ENCODE results near the gene MYO7A. TPM values are rescaled to one million over a fixed set of nuclear protein-coding genes. Genes with fewer than 3 reads are reported as not detected.

The MYO7A gene
- total and polyA plus RNA-seq, 2 donors (not counting 1 experiment from before 2014, with no cell fraction given), result 0.03 to 0.07 TPM

DNA sequence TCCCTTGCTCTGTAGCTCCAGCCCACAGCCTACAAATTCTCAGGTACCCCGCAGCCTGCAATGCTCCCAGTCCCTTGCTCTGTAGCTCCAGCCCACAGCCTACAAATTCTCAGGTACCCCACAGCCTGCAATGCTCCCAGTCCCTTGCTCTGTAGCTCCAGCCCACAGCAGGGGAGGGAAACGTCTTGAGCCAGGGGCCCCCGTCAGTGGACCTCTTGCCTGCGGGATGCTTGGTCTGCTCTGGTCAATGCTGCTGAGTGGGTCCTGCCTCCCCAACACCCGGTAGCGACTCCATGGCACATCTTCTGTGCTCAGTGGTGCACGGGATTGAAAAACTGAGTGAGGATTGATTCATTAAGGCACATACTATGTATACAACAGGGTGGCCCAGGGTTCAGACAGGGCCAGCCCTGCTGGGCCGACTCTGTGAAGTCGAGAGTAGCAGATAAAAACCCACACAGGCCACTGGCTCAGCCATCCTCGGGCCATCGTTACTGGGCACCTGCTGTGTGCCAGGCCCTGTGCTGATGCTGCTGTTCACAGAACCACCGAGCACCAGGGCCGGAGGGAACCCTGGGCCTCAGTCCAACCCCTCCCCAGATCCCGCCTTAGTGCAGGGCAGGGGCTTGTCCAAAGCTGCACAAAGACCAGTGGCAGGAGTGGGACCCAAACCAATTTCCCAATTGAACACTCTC is 69.7 kb downstream of the MYO7A start:
- H3K9me3 ChIP-seq (ENCODE audit: control extremely low read depth in 1 of 3, control insufficient read depth in 2 of 3, insufficient read depth in 1 of 3, low read length in 2 of 3), result no peaks in the 10 kb centered on the region
- H3K4me3 ChIP-seq (ENCODE audit: control extremely low read depth in 1 of 5, extremely low read depth in 1 of 5, insufficient read depth in 1 of 5, low read depth in 2 of 5, low read length in 4 of 5), result no peak overlapping the region
- WGBS (ENCODE audit: insufficient coverage), result 96% methylated on average over 13 of the region's 14 CpGs
- no peaks in the 10 kb centered on the region for H3K4me1 ChIP-seq (ENCODE audit: control insufficient read depth in 2 of 2, insufficient read depth in 2 of 2, low read length in 2 of 2)
- ChIA-PET POLR2A (no interaction called here), CTCF (interaction anchor here (1.0 kb wide), 1 partner anchor 9 kb away, joined by 3 read pairs; no protein-coding TSS in a partner anchor)
- H3K9ac ChIP-seq (ENCODE audit: low read length), result no peak overlapping the region
- no peak overlapping the region for H3K27ac Mint-ChIP-seq
- H2AFZ ChIP-seq (ENCODE audit: insufficient read depth, low read depth, low read length, poor library complexity, severe bottlenecking), result no peak overlapping the region
- ATAC-seq (ENCODE audit: low read depth), result no peak
- no peak overlapping the region for H3K4me2 ChIP-seq (replicated peaks; ENCODE audit: low read depth, low read length, poor library complexity, severe bottlenecking)
- no peak for DNase-seq
- H3K27ac ChIP-seq (ENCODE audit: low read length in 2 of 2), result no peak overlapping the region
- H4K20me1 ChIP-seq (ENCODE audit: control insufficient read depth, insufficient read depth, low read length, poor library complexity, severe bottlenecking), result no peaks in the 10 kb centered on the region
- no peak overlapping the region for H3K4me3 Mint-ChIP-seq
- intact Hi-C loops (cut with micrococcal nuclease), result no loop called here
- H3K4me1 Mint-ChIP-seq, result no peaks in the 10 kb centered on the region
- no peaks in the 10 kb centered on the region for H3K27me3 ChIP-seq (replicated peaks in 1 of 4; ENCODE audit: control extremely low read depth in 1 of 4, control insufficient read depth in 3 of 4, insufficient read depth in 4 of 4, low read length in 3 of 4)
- no peaks in the 10 kb centered on the region for H3K79me2 ChIP-seq (ENCODE audit: control insufficient read depth, insufficient read depth, low read length)
- no peak for TF ChIP-seq EZH2 (IDR thresholded peaks at IDR 0.05; ENCODE audit: borderline replicate concordance, insufficient read depth, low read depth, low read length, poor library complexity, severe bottlenecking)
- TF ChIP-seq, protein P1, sequence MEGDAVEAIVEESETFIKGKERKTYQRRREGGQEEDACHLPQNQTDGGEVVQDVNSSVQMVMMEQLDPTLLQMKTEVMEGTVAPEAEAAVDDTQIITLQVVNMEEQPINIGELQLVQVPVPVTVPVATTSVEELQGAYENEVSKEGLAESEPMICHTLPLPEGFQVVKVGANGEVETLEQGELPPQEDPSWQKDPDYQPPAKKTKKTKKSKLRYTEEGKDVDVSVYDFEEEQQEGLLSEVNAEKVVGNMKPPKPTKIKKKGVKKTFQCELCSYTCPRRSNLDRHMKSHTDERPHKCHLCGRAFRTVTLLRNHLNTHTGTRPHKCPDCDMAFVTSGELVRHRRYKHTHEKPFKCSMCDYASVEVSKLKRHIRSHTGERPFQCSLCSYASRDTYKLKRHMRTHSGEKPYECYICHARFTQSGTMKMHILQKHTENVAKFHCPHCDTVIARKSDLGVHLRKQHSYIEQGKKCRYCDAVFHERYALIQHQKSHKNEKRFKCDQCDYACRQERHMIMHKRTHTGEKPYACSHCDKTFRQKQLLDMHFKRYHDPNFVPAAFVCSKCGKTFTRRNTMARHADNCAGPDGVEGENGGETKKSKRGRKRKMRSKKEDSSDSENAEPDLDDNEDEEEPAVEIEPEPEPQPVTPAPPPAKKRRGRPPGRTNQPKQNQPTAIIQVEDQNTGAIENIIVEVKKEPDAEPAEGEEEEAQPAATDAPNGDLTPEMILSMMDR (IDR thresholded peaks at IDR 0.05), result no peak
- H3K9me3 Mint-ChIP-seq (ENCODE audit: insufficient read depth), result no peaks in the 10 kb centered on the region
- H3K36me3 ChIP-seq (replicated peaks in 1 of 2; ENCODE audit: control extremely low read depth in 1 of 2, control insufficient read depth in 1 of 2, extremely low read depth in 1 of 2, insufficient read depth in 2 of 2, low read length in 1 of 2), result no peaks in the 10 kb centered on the region
- no peaks in the 10 kb centered on the region for H3K27me3 Mint-ChIP-seq

DNA sequence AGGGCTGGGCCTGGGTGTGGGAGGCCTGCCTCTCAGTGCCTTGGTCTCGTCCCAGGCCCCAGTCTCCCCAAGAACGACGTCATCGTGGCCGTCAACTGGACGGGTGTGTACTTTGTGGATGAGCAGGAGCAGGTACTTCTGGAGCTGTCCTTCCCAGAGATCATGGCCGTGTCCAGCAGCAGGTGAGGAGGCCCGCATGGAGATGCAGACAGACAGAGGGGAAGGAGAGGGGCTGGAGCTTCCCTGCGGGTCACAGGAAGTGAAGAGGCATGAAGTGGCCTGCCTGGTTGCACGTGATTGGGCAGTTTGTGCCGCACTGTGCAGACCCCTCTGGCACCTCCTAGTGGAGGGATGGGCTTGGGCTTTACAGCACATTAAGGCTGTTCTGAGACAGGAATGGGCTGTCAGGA is 70.4 kb downstream of the MYO7A start:
- H3K9me3 Mint-ChIP-seq (ENCODE audit: insufficient read depth), result no peaks in the 10 kb centered on the region
- ChIA-PET POLR2A (no interaction called here), CTCF (interaction anchor here (1.0 kb wide), 1 partner anchor 9 kb away, joined by 3 read pairs; no protein-coding TSS in a partner anchor)
- intact Hi-C loops (cut with micrococcal nuclease), result no loop called here
- no peak overlapping the region for H3K4me2 ChIP-seq (replicated peaks; ENCODE audit: low read depth, low read length, poor library complexity, severe bottlenecking)
- no peak overlapping the region for H3K4me3 ChIP-seq (ENCODE audit: control extremely low read depth in 1 of 5, extremely low read depth in 1 of 5, insufficient read depth in 1 of 5, low read depth in 2 of 5, low read length in 4 of 5)
- DNase-seq, result no peak
- no peak overlapping the region for H2AFZ ChIP-seq (ENCODE audit: insufficient read depth, low read depth, low read length, poor library complexity, severe bottlenecking)
- no peak for ATAC-seq (ENCODE audit: low read depth)
- no peaks in the 10 kb centered on the region for H4K20me1 ChIP-seq (ENCODE audit: control insufficient read depth, insufficient read depth, low read length, poor library complexity, severe bottlenecking)
- no peaks in the 10 kb centered on the region for H3K27me3 ChIP-seq (replicated peaks in 1 of 4; ENCODE audit: control extremely low read depth in 1 of 4, control insufficient read depth in 3 of 4, insufficient read depth in 4 of 4, low read length in 3 of 4)
- H3K4me1 ChIP-seq (ENCODE audit: control insufficient read depth in 2 of 2, insufficient read depth in 2 of 2, low read length in 2 of 2), result no peaks in the 10 kb centered on the region
- no peak overlapping the region for H3K27ac Mint-ChIP-seq
- no peak overlapping the region for H3K4me3 Mint-ChIP-seq
- H3K4me1 Mint-ChIP-seq, result no peaks in the 10 kb centered on the region
- H3K36me3 ChIP-seq (replicated peaks in 1 of 2; ENCODE audit: control extremely low read depth in 1 of 2, control insufficient read depth in 1 of 2, extremely low read depth in 1 of 2, insufficient read depth in 2 of 2, low read length in 1 of 2), result no peaks in the 10 kb centered on the region
- no peaks in the 10 kb centered on the region for H3K27me3 Mint-ChIP-seq
- no peak for TF ChIP-seq EZH2 (IDR thresholded peaks at IDR 0.05; ENCODE audit: borderline replicate concordance, insufficient read depth, low read depth, low read length, poor library complexity, severe bottlenecking)
- TF ChIP-seq, protein P1 (IDR thresholded peaks at IDR 0.05), result no peak
- 80% methylated on average over 11 of the region's 11 CpGs for WGBS (ENCODE audit: insufficient coverage)
- no peak overlapping the region for H3K27ac ChIP-seq (ENCODE audit: low read length in 2 of 2)
- no peaks in the 10 kb centered on the region for H3K79me2 ChIP-seq (ENCODE audit: control insufficient read depth, insufficient read depth, low read length)
- H3K9me3 ChIP-seq (ENCODE audit: control extremely low read depth in 1 of 3, control insufficient read depth in 2 of 3, insufficient read depth in 1 of 3, low read length in 2 of 3), result no peaks in the 10 kb centered on the region
- H3K9ac ChIP-seq (ENCODE audit: low read length), result no peak overlapping the region
